Brain microvascular endothelial cell (primary cell): ENCODE results near the gene AHI1.

Experiments
- DNase-seq: peaks from one replicate; pipeline ENCODE4 v3.0.0-alpha.2; 2020
- H3K27ac ChIP-seq: fragments of 250-450 bp; sonication (Bioruptor Pico); 2 replicates; pipeline ENCODE4 v1.5.1; 2020; ENCODE audit warnings: mild to moderate bottlenecking, moderate library complexity
- H3K27me3 ChIP-seq: fragments of 250-450 bp; sonication (Bioruptor Pico); replicated peaks from 2 replicates; pipeline ENCODE4 v1.5.1; 2020; ENCODE audit warnings: mild to moderate bottlenecking
- H3K36me3 ChIP-seq: fragments of 250-450 bp; sonication (Bioruptor Pico); replicated peaks from 2 replicates; pipeline ENCODE4 v1.5.1; 2020; ENCODE audit warnings: mild to moderate bottlenecking
- H3K4me3 ChIP-seq: 2 replicates; pipeline ENCODE4 v1.5.1; 2011; ENCODE audit warnings: low read depth, mild to moderate bottlenecking, control low read depth, low read length, moderate library complexity
- in situ Hi-C: cut with HindIII; loops from 2 replicates; pipeline ENCODE4 v1.10.0; 2017; ENCODE audit warnings: low sequenced_read_pairs, low pct_ligation_motif_present
- TF ChIP-seq, protein P1 (sequence below): IDR thresholded peaks from 2 replicates; pipeline ENCODE4 v1.5.1; 2011; ENCODE audit warnings: low read depth, mild to moderate bottlenecking, moderate library complexity, low read length, control low read depth, inconsistent platforms; ENCODE audit errors: missing control alignments

Gene AHI1

DNA sequence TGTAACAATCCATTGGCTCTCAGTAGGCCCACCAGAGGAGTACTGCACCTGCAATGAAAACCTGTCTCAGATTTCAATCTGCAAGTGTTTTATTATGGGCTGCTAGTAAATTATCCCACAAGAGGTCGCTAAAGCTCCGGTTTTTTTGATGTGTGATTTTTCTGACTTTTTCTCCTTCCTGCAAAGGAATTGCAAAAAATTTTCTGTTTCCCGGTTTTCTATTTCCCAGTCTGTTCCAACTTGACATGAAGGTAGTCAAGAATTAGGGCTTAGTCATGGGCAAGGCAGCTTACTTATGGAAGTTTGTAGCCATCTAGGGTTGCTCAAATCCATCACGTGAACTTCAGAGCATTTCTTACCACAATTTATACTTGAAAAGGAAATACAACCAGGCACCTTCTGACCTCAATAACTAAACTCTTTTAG, 38.5 kb upstream of the AHI1 start:
- TF ChIP-seq, protein P1, sequence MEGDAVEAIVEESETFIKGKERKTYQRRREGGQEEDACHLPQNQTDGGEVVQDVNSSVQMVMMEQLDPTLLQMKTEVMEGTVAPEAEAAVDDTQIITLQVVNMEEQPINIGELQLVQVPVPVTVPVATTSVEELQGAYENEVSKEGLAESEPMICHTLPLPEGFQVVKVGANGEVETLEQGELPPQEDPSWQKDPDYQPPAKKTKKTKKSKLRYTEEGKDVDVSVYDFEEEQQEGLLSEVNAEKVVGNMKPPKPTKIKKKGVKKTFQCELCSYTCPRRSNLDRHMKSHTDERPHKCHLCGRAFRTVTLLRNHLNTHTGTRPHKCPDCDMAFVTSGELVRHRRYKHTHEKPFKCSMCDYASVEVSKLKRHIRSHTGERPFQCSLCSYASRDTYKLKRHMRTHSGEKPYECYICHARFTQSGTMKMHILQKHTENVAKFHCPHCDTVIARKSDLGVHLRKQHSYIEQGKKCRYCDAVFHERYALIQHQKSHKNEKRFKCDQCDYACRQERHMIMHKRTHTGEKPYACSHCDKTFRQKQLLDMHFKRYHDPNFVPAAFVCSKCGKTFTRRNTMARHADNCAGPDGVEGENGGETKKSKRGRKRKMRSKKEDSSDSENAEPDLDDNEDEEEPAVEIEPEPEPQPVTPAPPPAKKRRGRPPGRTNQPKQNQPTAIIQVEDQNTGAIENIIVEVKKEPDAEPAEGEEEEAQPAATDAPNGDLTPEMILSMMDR: peak; percentile 63
- peak overlapping the region; percentile 15 for H3K27ac ChIP-seq
- in situ Hi-C loops: no loop called here
- no peaks in the 10 kb centered on the region for H3K36me3 ChIP-seq
- H3K27me3 ChIP-seq: no peaks in the 10 kb centered on the region
- H3K4me3 ChIP-seq: no peak overlapping the region
- DNase-seq: peak; percentile 76

- no peak overlapping the region for H3K4me3 ChIP-seq
- H3K36me3 ChIP-seq: no peaks in the 10 kb centered on the region
- peak; percentile 74 for DNase-seq
- TF ChIP-seq, protein P1: no peak
- no peak overlapping the region for H3K27ac ChIP-seq
- H3K27me3 ChIP-seq: no peaks in the 10 kb centered on the region
- in situ Hi-C loops: no loop called here
Measured at GRCh38 chr6:135534773-135535380, 37.3 kb upstream of the AHI1 start.

GRCh38 chr6:135532559-135532958, 35.0 kb upstream of the AHI1 start:
- no peak overlapping the region for H3K4me3 ChIP-seq
- DNase-seq: no peak
- TF ChIP-seq, protein P1: no peak
- H3K36me3 ChIP-seq: no peaks in the 10 kb centered on the region
- no peaks in the 10 kb centered on the region for H3K27me3 ChIP-seq
- in situ Hi-C loops: no loop called here
- H3K27ac ChIP-seq: no peak overlapping the region

- in situ Hi-C loops: no loop called here
- Histone ChIP-seq H3K27me3 (no peaks in the 10 kb centered on the region), H3K27ac (no peak overlapping the region), H3K36me3 (no peaks in the 10 kb centered on the region), H3K4me3 (no peak overlapping the region)
- DNase-seq: no peak
- TF ChIP-seq, protein P1: no peak
Measured at GRCh38 chr6:135531954-135532490, 34.5 kb upstream of the AHI1 start.

GRCh38 chr6:135530113-135530512, 32.6 kb upstream of the AHI1 start:
- TF ChIP-seq, protein P1: no peak
- Histone ChIP-seq H3K27me3 (no peaks in the 10 kb centered on the region), H3K27ac (no peak overlapping the region), H3K4me3 (no peak overlapping the region), H3K36me3 (no peaks in the 10 kb centered on the region)
- in situ Hi-C loops: no loop called here
- DNase-seq: no peak

DNA sequence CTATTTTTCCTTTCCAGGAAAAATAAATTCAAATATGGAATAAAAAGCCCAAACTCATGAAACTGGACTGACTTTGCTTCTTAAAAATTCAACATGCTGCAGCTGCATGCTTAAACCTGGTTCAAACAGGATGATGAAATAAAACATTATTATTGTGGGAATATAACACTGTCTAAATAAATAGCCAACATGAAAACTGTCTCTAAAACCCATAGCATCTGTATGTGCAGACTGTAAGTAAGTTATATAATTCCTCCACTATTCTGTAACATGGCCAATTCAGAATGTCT, 30.4 kb upstream of the AHI1 start:
- Histone ChIP-seq H3K27me3 (no peaks in the 10 kb centered on the region), H3K27ac (no peak overlapping the region), H3K4me3 (no peak overlapping the region), H3K36me3 (no peaks in the 10 kb centered on the region)
- in situ Hi-C loops: no loop called here
- no peak for DNase-seq
- TF ChIP-seq, protein P1: no peak
